CD14-positive monocyte (primary cell): ENCODE data around the gene DBF4B. TPM values are rescaled to one million over a fixed set of nuclear protein-coding genes. Genes with fewer than 3 reads are reported as not detected.

ENCODE experiments used
- DNase-seq, 3 donors: peaks; one replicate each; pipeline ENCODE4 v3.0.0-alpha.2; 2011 to 2022
- H2AFZ ChIP-seq: 2 replicates; pipeline ENCODE4 v1.6.0; 2012; ENCODE audit warnings: mild to moderate bottlenecking, low read depth, low read length, inconsistent platforms; ENCODE audit not compliant: insufficient read depth, poor library complexity, severe bottlenecking
- H3K27ac ChIP-seq, 2 donors: 1 replicate in 1 of 2; 2 replicates in 1 of 2; pipeline ENCODE4 v1.5.1; 2012 to 2013; ENCODE audit warnings: low read length in 2 of 2, control low read depth in 1 of 2, inconsistent platforms in 1 of 2, low read depth in 1 of 2, mild to moderate bottlenecking in 1 of 2
- H3K27me3 ChIP-seq, 2 donors: one replicate each; pipeline versions ENCODE4 v1.6.0 to v1.6.1; 2011 to 2013; ENCODE audit warnings: low read length in 2 of 2; ENCODE audit not compliant: control insufficient read depth in 2 of 2, insufficient read depth in 2 of 2
- H3K36me3 ChIP-seq, 2 donors: replicated peaks in 1 of 2; 1 replicate in 1 of 2; 2 replicates in 1 of 2; pipeline versions ENCODE4 v1.5.1 to v1.6.1; 2012 to 2013; ENCODE audit warnings: low read length in 2 of 2, control low read depth in 1 of 2, inconsistent platforms in 1 of 2, mild to moderate bottlenecking in 1 of 2; ENCODE audit not compliant: insufficient read depth in 2 of 2, control insufficient read depth in 1 of 2
- H3K4me1 ChIP-seq, 2 donors: 1 replicate in 1 of 2; 2 replicates in 1 of 2; pipeline versions ENCODE4 v1.5.1 to v1.6.1; 2012 to 2013; ENCODE audit warnings: low read length in 2 of 2, control low read depth in 1 of 2, inconsistent platforms in 1 of 2, mild to moderate bottlenecking in 1 of 2, moderate library complexity in 1 of 2; ENCODE audit not compliant: insufficient read depth in 2 of 2, control insufficient read depth in 1 of 2
- H3K4me2 ChIP-seq: replicated peaks from 2 replicates; pipeline ENCODE3; 2012; ENCODE audit warnings: low read length, moderate library complexity, mild to moderate bottlenecking; ENCODE audit not compliant: poor library complexity, severe bottlenecking; ENCODE audit errors: extremely low read depth
- H3K4me3 ChIP-seq, 3 experiments: fragments of 200-600 bp in 1 of 3; sonication (generic) in 1 of 3; replicated peaks in 1 of 3; 1 replicate in 2 of 3; 2 replicates in 1 of 3; pipeline ENCODE4 v1.5.1; 2011 to 2013; ENCODE audit warnings: low read length in 3 of 3, mild to moderate bottlenecking in 3 of 3, control low read depth in 2 of 3, low read depth in 2 of 3, inconsistent platforms in 1 of 3, moderate library complexity in 1 of 3
- H3K79me2 ChIP-seq: 2 replicates; pipeline ENCODE4 v1.6.0; 2012; ENCODE audit warnings: mild to moderate bottlenecking, control low read depth, inconsistent platforms, low read length, moderate library complexity; ENCODE audit not compliant: insufficient read depth
- H3K9ac ChIP-seq: 2 replicates; pipeline ENCODE4 v1.6.0; 2017; ENCODE audit warnings: low read length, mild to moderate bottlenecking; ENCODE audit not compliant: insufficient read depth, poor library complexity, severe bottlenecking
- H3K9me3 ChIP-seq, 2 donors: replicated peaks in 1 of 2; 1 replicate in 1 of 2; 2 replicates in 1 of 2; pipeline versions ENCODE4 v1.5.1 to v1.6.1; 2012 to 2013; ENCODE audit warnings: low read length in 2 of 2, control low read depth in 1 of 2; ENCODE audit not compliant: control insufficient read depth in 1 of 2, insufficient read depth in 1 of 2
- H4K20me1 ChIP-seq: 2 replicates; pipeline ENCODE4 v1.6.0; 2012; ENCODE audit warnings: mild to moderate bottlenecking, low read length, control low read depth, moderate library complexity; ENCODE audit not compliant: insufficient read depth
- H3K27ac Mint-ChIP-seq, 7 donors: one replicate each; pipeline ENCODE4 v1.8.0; 2020; ENCODE audit warnings: mild to moderate bottlenecking in 7 of 7, mixed read lengths in 7 of 7, moderate library complexity in 6 of 7, inconsistent platforms in 2 of 7
- H3K27me3 Mint-ChIP-seq, 3 donors: one replicate each; pipeline ENCODE4 v1.8.0; 2021 to 2022; ENCODE audit warnings: low read depth in 3 of 3, mild to moderate bottlenecking in 3 of 3, mixed read lengths in 3 of 3, moderate library complexity in 3 of 3, inconsistent platforms in 1 of 3
- H3K36me3 Mint-ChIP-seq, 2 donors: one replicate each; pipeline ENCODE4 v1.8.0; 2020; ENCODE audit warnings: mixed read lengths in 2 of 2, inconsistent platforms in 1 of 2, mild to moderate bottlenecking in 1 of 2
- H3K4me1 Mint-ChIP-seq: one replicate; pipeline ENCODE4 v1.8.0; 2020; ENCODE audit warnings: mild to moderate bottlenecking, mixed read lengths
- H3K4me3 Mint-ChIP-seq, 2 donors: one replicate each; pipeline ENCODE4 v1.8.0; 2020; ENCODE audit warnings: mild to moderate bottlenecking in 2 of 2, mixed read lengths in 2 of 2, moderate library complexity in 1 of 2
- H3K9me3 Mint-ChIP-seq, 7 donors: one replicate each; pipeline ENCODE4 v1.8.0; 2020 to 2022; ENCODE audit warnings: mixed read lengths in 7 of 7, mild to moderate bottlenecking in 6 of 7, moderate library complexity in 6 of 7, inconsistent platforms in 2 of 7
- CTCF ChIP-seq: fragments of 200-600 bp; IDR thresholded peaks from one replicate; pipeline ENCODE4 v1.8.0; 2022; ENCODE audit warnings: antibody characterized with exemption, mild to moderate bottlenecking
- WGBS: methylation state at CpG from one replicate; pipeline ENCODE4 v1.1.5; 2013; ENCODE audit warnings: missing lambda C conversion rate; ENCODE audit not compliant: insufficient coverage; 5-methylcytosine and 5-hydroxymethylcytosine counted together
- intact Hi-C, 2 donors: fragments of 100-400 bp; cut with micrococcal nuclease; formaldehyde crosslinking; loops; one replicate each; pipeline versions ENCODE4 v1.15.0 to v1.15.1; 2023
- polyA plus RNA-seq, 3 donors: library from polyadenylated mRNA; depleted of rRNA in 1 of 3; unstranded in 2 of 3; stranded (reverse) in 1 of 3; fragments of 300-500 nt in 2 of 3; fragments of >200 nt in 1 of 3; fragmentation: Illumina TruSeq in 2 of 3; gene quantifications; 1 replicate in 2 of 3; 2 replicates in 1 of 3; pipeline ENCODE4 v1.2.3, GENCODE V29; 2012 to 2021

Gene DBF4B
- polyA plus RNA-seq, 3 donors, result 0.23 to 2.9 (median 0.34) TPM

- WGBS, result 74% methylated on average over 3 of the region's 3 CpGs
- peaks cover 22 to 35% of the 10 kb centered on the region in 2 donors for H3K27me3 ChIP-seq
- peaks cover 0 to 6% of the 10 kb centered on the region in 2 donors for H3K9me3 ChIP-seq
- intact Hi-C loops, result no loop called here
- Mint-ChIP-seq H3K4me3 (peak overlapping the region in 1 of 2 donors; percentile 55), H3K9me3 (peaks cover 0 to 9% (median 0%) of the 10 kb centered on the region in 7 donors), H3K27ac (no peak overlapping the region), H3K4me1 (peaks cover 2% of the 10 kb centered on the region), H3K36me3 (no peaks in the 10 kb centered on the region), H3K27me3 (peaks cover 41 to 51% (median 43%) of the 10 kb centered on the region in 3 donors)
- no peak overlapping the region for H3K27ac ChIP-seq
- no peak for TF ChIP-seq CTCF
- no peaks in the 10 kb centered on the region for H3K36me3 ChIP-seq
- peaks cover 5 to 8% of the 10 kb centered on the region in 2 donors for H3K4me1 ChIP-seq
- H4K20me1 ChIP-seq, result no peaks in the 10 kb centered on the region
- H3K9ac ChIP-seq, result no peak overlapping the region
- DNase-seq, result no peak
- H2AFZ ChIP-seq, result no peak overlapping the region
- H3K79me2 ChIP-seq, result no peaks in the 10 kb centered on the region
- H3K4me2 ChIP-seq, result no peak overlapping the region
- no peak overlapping the region for H3K4me3 ChIP-seq
Measured at GRCh38 chr17:44759916-44760243, 51.4 kb downstream of the DBF4B start.

DNA sequence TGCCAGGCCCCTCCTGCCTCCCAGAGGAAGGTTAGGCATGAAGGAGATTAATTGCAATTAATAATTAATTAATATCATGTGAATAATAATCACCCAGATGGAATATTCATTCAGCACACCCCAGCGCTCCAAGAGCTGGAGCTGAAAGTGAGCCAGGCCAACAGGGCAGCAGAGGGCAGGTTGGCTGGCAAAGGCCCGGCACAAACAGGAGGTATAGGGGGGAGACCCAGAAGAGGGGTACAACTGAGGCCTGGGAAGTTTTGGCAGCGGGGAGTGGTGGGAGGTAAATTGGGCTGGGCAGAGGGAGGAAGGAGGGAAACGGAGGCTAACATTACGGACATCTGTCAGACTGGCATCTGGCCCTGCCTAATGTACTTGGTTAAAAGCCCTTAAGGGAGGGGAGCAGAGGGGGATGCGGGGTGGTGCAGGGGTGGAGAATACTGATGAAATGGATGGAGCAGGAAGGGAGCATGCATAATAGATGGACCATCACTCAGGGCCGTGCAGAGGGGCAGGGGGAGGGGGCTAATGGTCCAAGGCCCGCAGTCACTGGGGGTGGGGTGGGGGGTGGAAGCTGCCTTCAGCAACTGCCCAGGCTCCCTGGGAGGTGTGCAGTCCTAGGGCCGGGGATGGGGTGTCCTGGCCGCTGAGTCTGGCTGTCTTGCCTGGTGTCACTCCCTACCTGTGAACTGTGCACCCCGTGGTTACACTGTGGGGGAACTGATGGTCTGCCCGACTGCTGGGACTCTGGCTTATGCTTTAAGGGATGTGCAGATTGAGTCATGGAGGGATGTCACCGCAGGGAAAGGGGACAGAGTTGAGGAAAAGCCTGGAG, 52.2 kb downstream of the DBF4B start:
- H3K4me2 ChIP-seq, result no peak overlapping the region
- no peaks in the 10 kb centered on the region for H3K36me3 ChIP-seq
- no peaks in the 10 kb centered on the region for H3K36me3 Mint-ChIP-seq
- 92% methylated on average over 10 of the region's 13 CpGs for WGBS
- H3K79me2 ChIP-seq, result no peaks in the 10 kb centered on the region
- no peak overlapping the region for H3K27ac Mint-ChIP-seq
- peaks cover 22 to 35% of the 10 kb centered on the region in 2 donors for H3K27me3 ChIP-seq
- no peaks in the 10 kb centered on the region for H4K20me1 ChIP-seq
- H3K4me1 Mint-ChIP-seq, result peaks cover 2% of the 10 kb centered on the region
- H3K9me3 ChIP-seq, result peaks cover 0 to 6% of the 10 kb centered on the region in 2 donors
- no peak for TF ChIP-seq CTCF
- H3K4me3 ChIP-seq, result no peak overlapping the region
- H3K4me3 Mint-ChIP-seq, result peak overlapping the region in 1 of 2 donors; percentile 55
- H3K27ac ChIP-seq, result no peak overlapping the region
- peaks cover 40 to 51% (median 40%) of the 10 kb centered on the region in 3 donors for H3K27me3 Mint-ChIP-seq
- peaks cover 0 to 9% (median 0%) of the 10 kb centered on the region in 7 donors for H3K9me3 Mint-ChIP-seq
- peak in 1 of 3 donors; percentile 3 for DNase-seq
- peaks cover 5 to 8% of the 10 kb centered on the region in 2 donors for H3K4me1 ChIP-seq
- no peak overlapping the region for H2AFZ ChIP-seq
- no peak overlapping the region for H3K9ac ChIP-seq
- intact Hi-C loops, result no loop called here
